Stimulated activated CD4-positive, alpha-beta T cell treated with anti-CD3 and anti-CD28 coated beads, Interleukin-4, amount 100 ng/mL, for 48 hours (primary cell): Measurements from ENCODE around the gene BNC2.
"Not testable (repeated sequence)": the region's sequence is repeated elsewhere in the genome, so short reads cannot be mapped to it uniquely, and the experiment has no call there.

Experiments used
- DNase-seq, 2 donors: peaks; one replicate each; pipeline ENCODE4 v3.0.0-alpha.2; 2020; ENCODE audit warnings: low read depth in 2 of 2

The BNC2 gene, protein sequence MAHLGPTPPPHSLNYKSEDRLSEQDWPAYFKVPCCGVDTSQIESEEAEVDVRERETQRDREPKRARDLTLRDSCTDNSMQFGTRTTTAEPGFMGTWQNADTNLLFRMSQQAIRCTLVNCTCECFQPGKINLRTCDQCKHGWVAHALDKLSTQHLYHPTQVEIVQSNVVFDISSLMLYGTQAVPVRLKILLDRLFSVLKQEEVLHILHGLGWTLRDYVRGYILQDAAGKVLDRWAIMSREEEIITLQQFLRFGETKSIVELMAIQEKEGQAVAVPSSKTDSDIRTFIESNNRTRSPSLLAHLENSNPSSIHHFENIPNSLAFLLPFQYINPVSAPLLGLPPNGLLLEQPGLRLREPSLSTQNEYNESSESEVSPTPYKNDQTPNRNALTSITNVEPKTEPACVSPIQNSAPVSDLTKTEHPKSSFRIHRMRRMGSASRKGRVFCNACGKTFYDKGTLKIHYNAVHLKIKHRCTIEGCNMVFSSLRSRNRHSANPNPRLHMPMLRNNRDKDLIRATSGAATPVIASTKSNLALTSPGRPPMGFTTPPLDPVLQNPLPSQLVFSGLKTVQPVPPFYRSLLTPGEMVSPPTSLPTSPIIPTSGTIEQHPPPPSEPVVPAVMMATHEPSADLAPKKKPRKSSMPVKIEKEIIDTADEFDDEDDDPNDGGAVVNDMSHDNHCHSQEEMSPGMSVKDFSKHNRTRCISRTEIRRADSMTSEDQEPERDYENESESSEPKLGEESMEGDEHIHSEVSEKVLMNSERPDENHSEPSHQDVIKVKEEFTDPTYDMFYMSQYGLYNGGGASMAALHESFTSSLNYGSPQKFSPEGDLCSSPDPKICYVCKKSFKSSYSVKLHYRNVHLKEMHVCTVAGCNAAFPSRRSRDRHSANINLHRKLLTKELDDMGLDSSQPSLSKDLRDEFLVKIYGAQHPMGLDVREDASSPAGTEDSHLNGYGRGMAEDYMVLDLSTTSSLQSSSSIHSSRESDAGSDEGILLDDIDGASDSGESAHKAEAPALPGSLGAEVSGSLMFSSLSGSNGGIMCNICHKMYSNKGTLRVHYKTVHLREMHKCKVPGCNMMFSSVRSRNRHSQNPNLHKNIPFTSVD

GRCh38 chr9:16870596-16871335 lies at the start of gene BNC2:
Gene BNC2, minus strand, starts transcription at chr9:16870670. Its CDS starts 22 bp downstream, at chr9:16870648.
- DNase-seq: no peak

DNA sequence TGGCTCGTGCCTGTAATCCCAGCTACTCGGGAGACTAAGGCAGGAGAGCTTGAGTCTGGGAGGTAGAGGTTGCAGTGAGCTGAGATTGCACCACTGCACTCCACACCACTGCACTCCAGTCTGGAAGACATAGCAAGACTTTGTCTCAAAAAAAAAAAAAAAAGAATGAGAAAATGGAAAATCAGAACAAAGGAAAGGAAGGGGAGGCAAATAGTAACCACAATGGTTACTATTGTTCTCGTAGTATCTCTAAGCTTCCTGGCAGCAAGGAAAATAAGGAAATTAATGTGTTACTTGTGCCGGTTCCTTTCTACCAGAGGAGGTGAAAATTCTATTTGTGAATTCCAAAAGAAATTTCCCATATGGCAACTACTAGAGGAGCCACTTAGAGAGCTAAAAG lies 48.5 kb upstream of the BNC2 start:
- no peak for DNase-seq

- no peak for DNase-seq
Measured at GRCh38 chr9:16915126-16915831, 44.8 kb upstream of the BNC2 start.

DNA sequence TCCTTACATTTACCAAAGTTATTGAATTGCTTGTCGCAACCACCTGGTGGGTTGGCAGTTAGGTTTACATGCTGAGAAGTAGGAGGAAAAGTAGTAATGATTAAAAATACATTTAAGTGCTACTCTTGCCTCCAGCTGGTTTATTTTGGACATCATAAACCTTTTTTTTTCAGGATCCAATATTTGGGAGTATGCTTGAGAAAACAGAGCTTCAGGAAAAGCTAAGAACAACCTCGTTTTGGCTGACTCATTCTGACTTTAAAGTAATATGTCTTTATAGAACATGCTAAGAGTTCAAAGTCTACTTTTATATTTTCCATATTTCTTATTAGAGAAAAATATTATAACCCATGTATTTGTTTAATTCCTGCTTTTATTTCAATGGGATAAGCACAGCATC lies 41.7 kb upstream of the BNC2 start:
- no peak for DNase-seq

DNA sequence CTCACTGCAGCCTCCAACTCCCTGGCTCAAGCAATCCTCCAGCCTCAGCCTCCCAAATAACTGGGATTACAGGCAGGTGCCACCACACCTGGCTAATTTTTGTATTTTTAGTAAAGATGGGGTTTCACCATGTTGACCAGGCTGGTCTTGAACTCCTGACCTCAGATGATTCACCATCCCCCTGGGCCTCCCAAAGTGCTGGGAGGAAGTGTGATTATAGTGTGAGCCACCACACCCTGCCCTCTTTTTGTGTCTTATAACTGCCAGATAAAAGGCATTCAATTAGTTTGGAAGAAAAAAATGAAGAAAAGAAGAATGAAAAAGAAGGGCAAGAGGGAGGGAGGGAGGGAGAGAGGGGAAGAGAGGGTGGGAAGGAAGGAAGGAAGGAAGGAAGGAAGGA lies 37.7 kb upstream of the BNC2 start:
- not testable (repeated sequence) for DNase-seq

DNA sequence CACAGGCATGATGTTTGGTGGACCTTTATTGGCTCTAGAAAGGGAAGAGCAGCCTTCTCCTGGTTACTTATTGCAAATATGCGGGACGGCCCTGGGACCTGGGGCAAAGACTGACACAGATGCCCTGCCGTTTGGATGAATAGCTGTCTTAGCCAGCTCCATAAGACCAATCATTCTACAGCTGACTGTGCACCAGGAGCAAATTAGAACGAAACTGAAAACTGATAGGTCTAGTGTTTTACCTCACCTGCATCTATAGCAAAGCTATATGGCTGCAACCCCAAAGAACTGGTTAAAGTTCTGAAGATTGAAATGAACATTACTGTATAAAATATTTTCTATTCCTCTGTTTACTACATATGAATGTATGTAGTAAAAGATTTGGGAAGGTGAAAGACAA lies 34.2 kb upstream of the BNC2 start:
- no peak for DNase-seq

GRCh38 chr9:16901590-16901989 lies 31.1 kb upstream of the BNC2 start:
- DNase-seq: no peak

DNA sequence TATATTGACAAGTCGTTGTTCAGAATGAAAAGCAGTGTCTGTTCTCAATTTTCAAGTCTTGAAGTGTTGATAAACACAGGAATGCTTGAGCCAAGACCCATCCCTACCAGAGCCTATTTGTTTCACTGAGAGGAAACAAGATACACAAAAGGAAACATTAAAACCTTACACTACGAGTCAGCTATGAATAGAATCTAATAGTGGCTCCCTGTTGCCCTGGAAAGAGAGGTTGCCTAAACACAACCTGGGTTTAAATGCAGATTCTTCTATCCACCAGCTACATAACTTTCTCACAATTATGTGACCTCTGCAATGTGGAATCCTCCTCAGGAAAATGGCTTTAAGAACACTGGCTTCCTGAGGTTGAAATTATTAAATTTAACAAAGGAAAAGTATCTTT lies 29.1 kb upstream of the BNC2 start:
- no peak for DNase-seq

GRCh38 chr9:16898464-16898863 lies 28.0 kb upstream of the BNC2 start:
- DNase-seq: no peak

GRCh38 chr9:16888594-16888993 lies 18.1 kb upstream of the BNC2 start:
- DNase-seq: no peak

DNA sequence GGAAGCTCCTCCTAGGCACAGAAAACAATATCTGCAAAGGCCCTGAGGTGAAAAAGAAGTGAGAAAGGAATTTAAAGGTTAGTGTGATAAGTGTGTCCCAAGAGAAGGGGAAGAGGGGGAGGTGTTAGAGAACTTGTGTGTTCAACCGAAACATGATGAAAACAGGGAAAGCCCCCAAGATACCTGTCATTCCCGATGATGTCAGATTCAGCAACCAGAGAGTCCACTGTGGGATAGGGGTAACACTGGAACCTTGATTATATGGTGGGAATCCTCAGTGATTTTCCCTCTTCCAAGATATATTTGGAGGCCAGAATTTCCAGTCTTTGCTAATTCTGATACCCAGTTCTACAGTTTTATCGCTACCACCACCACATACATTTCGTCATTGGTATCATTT lies 15.5 kb upstream of the BNC2 start:
- DNase-seq: no peak

- no peak for DNase-seq
Measured at GRCh38 chr9:16884952-16885513, 14.6 kb upstream of the BNC2 start.

DNA sequence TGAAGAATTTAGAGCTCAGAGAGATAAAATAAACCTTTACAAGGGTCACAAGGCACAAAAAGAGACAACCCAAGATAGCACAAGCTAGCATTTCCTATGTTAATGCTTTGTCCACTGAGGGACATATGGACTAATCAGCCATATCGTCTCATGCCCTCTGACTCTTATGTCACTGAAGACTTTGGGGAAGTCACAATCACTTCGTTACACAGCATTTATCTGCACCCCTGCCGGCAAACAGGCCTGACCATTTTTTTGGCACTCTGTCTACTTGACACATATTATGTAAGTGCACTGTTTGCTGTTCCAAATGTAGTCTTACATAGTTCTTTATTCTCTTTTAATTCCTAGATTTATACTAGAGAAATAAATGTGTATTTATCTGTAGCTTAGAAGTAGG lies 13.9 kb upstream of the BNC2 start:
- DNase-seq: no peak

- no peak for DNase-seq
Measured at GRCh38 chr9:16883586-16883985, 13.1 kb upstream of the BNC2 start.

GRCh38 chr9:16882440-16882839 lies 12.0 kb upstream of the BNC2 start:
- DNase-seq: not testable (repeated sequence)

- no peak for DNase-seq
Measured at GRCh38 chr9:16879416-16879815, 8.9 kb upstream of the BNC2 start.

GRCh38 chr9:16877256-16877655 lies 6.8 kb upstream of the BNC2 start:
- no peak for DNase-seq

- DNase-seq: no peak
Measured at GRCh38 chr9:16873126-16873802, 2.8 kb upstream of the BNC2 start.

DNA sequence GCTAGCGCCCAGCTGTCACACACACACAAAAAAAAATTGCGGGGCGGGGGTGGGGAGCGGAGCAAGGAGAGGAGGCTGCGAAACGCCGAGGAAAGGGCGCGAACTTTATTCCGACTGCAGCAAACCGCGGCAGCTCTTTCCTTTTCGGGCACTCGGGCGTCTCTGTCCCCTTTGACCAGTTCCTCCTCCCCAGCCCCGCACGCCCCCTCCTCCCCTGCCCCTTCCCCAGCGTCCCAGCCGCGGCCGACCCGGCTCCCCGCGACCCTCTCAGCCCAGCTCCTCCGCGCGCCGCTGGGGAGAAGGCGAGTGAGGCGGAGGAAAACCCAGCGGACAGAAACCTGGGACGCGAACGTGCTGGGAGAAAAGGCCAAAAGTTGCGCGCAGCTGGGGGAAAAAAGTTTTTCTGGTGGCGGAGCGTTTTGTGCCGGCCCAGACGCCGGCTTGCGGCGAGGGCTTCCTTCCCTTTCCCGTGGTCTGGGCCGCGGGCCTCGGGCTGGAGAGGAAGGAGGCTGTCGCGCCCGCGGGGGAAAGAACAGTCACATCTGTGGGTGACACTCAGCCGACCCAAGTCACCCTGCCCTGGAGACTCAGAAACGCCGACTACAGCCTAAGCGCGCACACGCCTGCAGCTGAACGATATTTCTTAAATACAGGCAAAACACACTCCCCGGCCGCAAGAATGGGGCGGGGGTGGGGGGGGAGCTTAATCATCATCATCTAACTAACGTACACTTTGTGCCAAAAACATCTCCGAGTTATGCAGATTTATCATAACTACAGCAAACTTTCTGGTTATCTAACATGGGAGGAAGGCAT lies 1.1 kb upstream of the BNC2 start:
- DNase-seq: no peak
